NCI-H2171 (cell line): ENCODE measurements around the gene NEURL1B.
"Not testable (repeated sequence)": the region's sequence is repeated elsewhere in the genome, so short reads cannot be mapped to it uniquely, and the experiment has no call there.

ENCODE experiments used
- DNase-seq: peaks from one replicate; lab custom pipeline; 2025; lab: John Stamatoyannopoulos, UW

Gene NEURL1B

DNA sequence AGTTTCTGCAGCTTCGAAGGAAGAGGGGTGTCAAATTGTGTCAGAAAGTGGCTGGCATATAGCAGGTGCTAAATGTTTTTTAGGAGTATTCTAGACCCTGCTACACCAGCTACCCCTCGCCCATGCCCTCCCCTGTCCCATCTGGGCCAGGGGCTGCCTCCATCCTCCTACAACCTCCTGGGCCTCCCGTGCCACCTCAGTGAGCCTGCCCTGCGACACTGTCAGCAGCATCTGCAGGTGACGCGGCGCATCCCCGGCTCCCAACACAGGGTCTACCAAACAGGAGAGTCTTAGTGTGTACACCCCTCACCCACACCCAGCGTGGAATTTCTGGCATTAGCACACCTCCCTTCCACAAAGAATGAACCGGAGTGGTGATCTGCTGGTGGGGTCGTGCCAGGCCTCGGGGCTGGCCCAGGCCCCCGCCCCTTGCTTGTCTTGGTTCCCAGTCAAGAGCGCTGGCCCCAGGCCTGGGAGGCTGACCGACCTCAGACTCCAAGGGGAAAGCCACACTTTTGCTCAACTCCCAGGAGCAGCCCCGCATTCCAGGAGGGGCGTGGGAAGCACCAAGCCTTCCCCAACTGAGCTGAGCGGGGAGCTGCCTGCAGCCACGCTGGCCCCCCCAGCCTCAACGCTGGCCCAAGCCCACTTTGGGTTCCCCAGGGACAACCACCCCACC lies 55.2 kb downstream of the NEURL1B start:
- no peak for DNase-seq

DNA sequence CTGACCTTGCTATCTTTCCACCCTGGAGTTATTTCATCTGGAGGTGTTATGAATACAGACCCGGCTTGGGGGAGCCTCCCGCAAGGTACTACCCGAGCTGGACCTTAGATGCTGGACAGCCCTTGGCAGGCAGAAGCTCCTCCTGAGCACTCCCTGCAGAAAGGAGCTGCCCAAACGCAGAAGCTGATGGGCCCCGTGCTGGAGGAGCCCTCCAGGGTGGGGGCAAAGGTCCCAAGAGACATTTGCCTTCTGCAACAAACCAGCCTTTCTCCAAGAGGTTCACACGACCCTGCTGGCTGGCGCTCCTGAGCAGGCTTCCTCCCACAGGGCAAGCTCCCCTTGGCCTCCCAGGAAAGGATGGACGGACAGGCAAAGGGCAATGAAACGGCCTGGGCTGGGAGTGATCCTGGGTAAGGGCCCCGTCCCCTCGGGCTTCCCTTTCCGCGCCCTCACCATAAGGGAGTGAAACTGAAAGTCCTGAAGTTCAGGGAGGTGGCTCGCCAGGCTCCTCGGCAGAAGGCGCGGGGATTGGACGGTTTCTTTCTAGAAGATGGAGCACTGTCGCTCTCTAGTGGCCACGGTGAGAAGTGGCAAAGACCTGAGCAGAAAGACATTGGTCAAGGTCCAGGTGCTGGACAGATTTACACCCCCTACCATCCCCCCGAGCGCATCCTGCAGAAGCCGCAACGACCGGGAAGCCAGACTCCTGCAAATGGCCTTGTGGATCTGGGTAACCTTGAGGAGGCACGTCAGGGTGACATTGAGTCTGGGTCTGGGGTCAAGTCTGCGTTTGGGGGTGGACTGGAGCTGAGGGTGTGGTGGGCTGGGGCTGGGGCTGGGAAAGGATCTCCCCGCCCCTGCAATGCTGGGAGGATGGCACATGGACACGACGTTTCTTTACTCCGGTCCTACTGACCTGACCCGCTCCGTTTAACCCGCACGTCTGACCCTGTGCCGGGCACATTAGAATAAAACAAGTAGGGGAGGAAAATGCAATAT lies 56.4 kb downstream of the NEURL1B start:
- peak; percentile 35 for DNase-seq

DNA sequence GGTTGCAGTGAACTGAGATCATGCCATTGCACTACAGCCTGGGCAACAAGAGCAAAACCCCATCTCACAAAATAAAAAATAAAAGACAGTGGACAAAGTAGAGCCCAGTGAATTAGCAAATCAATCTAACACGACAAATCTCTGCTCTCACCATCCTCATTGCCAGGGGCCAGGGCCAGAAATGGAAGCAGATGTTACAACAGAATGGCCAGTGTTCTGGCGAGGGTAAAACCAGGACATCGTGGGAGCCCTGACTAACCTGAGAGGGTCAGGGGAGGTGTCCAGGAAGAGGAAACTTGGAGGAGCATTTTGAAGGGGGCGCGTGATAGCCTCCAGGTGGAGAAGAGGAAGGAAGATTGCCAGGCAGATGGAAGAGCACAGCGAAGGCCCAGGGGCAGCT lies 58.4 kb downstream of the NEURL1B start:
- DNase-seq, result no peak

DNA sequence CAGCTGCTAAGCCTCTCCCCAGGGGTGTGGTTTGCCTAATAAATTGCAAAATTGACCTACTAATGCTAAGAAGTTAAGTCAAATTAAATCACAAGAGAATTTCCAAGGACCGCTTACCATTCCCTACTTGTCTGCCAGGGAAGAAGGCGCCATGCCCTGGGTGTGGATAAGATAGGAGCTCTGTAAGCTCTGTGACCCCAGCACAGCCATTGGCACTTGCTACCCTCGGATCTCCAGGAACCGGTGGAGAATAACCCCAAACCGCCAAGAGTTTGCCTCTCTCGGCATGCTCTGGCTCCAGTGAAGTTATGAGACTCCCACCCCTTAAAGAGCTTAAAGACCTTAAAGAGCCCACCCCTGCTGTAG lies 58.9 kb downstream of the NEURL1B start:
- DNase-seq, result no peak

DNA sequence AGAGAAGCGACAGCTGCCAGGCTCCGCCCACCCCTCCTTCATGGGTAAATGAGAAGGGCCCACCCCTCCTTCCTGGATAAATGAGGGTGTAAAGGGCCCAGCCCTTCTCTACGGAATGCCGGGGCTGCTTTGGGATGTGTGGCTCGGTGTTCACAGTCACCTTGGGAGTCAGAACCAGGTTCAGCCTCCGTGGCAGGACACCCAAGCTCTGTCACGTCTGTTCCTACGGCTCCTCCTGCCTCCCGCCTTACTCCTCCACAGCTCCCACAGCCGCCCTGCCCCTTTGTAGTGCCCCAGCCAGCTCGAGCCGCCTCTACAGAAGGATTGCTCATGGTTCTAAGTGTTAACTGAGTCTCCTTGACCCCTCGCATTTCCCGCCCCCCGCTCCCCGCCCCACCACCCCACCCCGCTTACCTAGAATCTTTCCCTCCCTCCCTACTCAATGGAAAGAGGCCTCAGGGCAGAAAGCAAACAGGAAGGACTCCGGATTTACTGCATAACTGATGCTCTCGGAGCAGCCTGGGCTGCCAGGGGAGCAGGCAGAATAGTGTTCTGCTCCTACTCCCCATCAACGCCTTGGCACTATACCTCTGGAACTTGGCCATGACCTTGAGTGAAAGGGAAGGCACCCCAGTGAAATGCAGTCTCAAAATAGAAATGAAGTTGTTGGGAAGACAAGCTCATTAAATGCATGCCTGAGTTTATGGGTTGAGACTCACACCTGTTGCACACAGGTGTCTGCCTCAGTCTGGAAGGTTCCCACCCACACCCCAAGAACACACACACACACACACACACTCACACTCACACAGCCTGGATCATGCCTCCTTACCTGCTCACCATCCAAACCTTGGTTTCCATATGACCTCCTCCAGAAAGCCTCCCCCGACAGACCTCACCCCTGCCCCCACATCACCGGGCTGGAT lies 59.6 kb downstream of the NEURL1B start:
- no peak for DNase-seq

DNA sequence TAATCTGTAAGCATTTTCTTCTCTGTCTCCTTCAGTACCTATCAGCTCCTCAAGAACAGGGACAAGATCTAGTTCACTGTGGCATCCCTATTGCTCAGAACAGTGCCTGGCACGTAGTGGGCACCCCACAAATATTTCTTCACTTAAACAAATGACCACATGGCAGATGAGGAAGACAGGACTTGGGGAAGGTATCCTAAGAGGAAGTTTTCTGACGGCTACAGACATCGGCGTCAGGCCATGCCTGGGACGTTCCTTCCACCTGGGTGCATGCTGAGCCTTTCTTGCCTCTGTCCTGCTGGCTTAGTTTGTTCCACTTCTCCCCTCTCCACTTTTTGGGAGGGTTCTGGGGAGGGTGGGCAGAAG lies 60.2 kb downstream of the NEURL1B start:
- no peak for DNase-seq

DNA sequence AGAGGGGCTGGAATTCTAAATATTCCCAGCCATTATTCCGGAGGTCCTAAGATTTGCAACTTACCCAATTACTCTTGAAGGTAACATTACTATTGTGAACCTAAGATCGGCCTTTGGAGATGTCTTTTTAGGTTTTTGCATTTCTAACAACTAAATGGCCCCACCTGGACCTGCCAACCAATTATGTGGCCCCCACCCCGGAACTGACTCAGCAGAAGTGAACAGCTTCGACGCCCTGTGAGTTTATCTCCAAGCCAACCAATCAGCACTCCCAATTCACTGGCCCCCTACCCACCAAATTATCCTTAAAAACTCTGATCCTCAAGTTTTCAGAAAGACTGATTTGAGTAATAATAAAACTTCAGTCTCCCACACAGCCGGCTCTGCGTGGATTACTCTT lies 62.9 kb downstream of the NEURL1B start:
- DNase-seq, result no peak

DNA sequence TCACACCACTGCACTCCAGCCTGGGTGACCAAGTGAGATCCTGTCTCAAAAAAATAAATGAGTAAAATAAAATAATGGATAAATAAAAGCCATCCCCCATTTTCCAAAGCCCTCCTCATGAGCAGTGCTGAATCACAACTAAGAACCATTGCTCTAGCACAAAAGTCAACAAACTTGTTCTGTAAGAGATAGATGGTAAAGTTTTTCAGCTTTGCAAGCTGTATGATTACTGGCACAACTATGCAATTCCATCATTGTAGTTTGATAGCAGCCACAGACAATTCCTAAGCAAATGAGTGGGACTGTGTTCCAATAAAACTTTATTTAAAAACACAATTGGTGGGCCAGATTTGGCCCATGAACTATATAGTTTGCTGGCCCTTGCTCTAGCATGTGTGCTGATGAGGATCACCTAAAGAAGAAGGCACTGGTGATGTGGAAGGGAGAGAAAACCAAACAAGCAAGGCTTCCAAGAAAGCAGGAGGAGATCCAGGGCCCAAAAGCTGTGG lies 64.6 kb downstream of the NEURL1B start:
- DNase-seq, result no peak

DNA sequence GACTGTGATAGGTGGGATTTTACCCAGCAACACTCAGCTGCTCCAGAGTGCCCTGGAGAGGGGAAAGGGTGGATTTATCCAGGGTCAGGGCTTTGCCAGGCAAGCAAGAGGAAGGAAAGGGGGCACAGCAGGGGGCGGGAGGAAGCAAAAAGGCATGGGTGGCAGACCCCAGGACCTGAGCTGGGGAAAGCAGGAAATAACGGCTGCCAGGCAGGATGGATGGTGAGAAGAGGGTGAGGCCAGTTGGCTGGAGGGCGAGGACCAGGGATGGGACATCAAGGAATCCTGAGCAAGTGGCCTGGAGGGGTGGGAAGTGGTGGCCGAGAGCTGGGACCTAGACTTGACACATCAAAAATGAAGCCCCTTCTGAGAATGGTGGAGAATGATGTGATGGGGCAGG lies 65.7 kb downstream of the NEURL1B start:
- DNase-seq, result no peak

DNA sequence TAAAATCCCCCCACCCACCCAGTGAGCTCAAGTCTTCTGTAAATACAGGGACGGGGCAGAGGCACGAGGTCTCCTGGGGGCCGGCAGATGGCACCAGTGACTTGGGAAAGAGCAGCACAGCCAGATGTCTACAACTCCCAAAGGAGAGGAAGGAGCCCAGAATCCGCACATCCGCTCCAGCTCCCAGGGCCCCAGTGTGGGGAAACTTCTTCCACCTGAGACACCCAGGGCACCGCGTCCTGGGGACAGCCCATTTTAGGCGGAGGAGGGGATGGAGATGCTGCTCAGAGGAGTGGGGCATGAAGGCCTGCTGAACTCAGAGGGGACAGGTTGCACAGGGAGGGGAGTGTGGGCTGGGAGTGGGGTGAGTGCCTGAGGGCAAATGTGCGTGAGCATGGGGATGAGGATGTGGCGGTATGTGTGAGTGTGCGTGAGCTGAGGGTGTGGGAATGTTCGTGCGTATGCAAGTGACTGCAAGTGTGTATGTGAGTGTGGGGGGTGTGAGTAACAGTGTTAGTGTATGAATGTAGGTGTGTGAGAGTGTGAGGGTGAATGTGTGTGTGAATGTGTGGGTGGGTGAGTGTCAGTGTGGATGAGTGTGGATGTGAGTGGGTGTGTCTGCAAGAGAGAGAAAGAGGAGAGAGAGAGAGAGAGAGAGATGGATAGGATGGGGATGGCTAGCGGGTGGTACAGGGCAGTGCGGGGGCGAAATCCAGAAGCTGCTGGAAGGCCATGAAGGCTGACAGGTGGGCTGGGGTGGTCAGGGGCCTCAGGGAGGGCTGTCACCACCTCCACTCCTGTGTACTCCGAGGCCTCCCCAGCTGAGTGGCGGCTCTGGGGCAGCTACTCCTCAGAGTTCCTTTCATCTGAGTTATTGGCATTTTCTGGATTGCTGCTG lies 66.5 kb downstream of the NEURL1B start:
- DNase-seq, result peak; percentile 69

DNA sequence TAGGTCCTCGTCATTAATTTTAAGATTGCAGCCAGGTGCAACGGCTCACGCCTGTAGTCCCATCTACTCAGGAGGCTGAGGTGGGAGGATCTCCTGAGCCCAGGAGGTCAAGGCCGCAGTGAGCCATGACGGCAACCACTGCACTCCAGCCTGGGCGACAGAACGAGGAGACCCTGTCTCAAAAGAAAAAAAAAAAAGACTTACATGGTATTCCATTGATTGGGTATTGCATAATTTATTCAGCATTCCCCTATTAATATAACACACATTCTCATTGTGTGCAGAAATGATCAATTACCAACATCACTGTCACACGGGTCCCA lies 67.1 kb downstream of the NEURL1B start:
- no peak for DNase-seq

DNA sequence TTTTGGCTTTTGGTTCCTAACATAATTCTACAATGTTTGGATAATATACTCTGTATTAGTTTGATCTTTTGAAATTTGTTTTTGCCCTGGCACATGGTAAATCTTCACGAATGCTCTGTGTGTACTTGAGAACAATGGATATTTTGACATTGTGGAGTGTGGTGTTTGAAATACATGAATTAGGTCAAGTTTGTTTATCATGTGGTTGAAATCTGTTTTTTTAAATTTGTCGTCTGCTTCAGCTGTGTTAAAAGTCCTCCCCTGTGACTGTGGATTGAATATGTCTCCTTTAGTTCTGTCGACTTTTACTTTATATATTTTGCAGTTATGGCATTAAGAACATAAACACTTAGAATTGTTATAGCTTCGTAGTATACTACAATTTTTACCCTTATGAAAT lies 69.6 kb downstream of the NEURL1B start:
- DNase-seq, result no peak

DNA sequence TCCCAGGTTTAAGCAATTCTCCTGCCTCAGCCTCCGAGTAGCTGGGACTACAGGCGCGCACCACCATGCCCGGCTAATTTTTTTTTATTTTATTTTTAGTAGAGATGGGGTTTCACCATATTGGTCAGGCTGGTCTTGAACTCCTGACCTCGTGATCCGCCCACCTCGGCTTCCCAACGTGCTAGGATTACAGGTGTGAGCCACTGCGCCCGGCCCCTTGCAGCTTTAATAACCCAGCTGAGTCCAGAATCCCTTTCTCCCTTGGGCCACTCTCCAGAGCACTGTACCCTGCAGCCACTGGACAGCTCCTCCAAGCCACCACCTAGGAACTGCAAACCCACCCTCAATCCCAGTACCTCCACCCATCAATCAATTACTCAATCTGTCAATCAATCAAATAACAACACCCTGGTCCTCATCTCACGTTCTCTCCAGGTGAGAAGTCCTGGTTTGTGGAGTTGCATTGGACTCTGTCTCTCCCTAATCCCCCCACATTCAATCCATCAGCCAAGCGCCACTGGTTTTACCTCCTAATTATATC lies 70.3 kb downstream of the NEURL1B start:
- DNase-seq, result not testable (repeated sequence)

DNA sequence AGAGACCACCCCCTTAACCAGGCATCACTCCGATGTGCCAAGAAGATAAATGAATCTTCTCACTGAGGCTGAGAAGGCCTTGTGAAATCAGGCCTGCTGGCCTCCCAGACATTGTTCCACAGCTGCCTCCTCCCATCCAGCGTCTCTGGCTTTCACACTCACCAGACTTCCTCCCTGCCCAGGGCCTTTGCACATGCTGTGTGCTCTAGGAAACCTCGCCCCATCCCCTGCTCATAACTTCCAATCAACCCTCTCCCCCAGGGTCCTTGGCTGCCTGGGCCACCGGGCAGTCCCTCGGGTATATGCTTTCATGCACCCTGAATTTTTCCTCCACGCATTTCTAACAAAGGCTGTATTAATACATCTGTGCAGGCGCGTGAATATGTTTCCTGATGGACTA lies 71.5 kb downstream of the NEURL1B start:
- no peak for DNase-seq

DNA sequence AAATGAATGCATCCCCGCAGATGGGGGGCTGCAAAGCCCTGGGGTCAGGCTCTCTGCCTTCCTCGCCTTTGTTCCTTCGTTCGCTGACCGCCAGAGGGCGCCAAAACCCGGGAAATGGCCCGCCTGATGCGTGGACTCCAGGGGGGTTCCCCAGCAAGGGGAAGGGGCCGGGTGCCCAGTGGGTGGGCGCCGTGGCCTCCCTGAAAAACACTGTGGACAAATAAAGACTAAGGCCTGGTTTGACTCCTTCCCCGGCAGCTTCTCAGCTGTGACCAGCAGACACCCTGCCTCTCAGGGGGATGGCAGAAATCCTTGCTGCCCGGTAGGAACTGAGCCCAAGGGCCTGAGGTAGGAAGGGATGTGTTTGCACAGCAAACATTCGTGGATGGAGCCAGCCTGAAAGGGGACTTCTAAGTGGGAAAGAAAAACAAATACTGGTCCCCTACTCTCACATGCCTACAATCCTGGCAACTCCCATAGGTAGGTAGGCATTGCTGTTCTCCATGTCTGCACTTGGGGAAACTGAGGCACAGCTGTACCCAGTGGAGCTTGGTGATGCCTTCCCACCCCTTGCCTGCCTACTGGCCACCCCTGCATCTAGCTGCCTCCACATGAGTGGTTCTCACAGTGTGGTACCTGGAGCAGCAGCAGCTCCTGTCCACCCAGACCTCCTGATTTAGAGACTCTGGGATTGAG lies 72.2 kb downstream of the NEURL1B start:
- DNase-seq, result no peak

DNA sequence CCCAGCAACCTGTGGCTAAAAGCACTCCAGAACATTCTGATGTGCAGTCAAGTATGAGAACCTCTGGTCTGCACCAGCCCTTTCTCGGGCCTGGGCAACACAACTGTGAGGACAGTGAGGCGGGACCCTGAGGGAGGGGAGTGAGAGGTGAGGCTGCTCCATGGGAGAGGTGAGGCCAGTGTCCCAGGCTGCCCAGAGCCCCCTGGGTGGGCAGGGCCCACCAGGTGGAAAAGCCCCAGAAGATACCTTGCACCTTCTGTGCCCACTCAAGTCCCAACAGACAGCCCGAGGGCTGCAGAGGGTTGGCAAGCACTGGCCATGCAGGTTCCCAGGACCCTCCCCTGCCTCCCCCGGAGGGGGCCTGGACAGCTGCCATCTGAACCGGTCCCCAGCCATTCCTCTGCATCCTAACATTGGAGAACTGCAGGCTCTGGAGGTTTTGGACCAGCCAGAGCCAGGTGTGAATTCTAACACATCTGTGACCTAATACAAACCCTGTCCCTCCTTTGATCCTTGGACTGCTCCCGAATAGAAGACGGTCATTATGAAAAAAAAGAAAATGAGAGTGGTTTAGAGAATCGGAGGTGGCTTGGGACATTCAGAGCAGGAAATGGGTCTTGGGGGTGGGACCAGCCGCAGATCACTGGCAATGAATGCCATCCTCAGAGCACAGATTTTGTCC lies 72.9 kb downstream of the NEURL1B start:
- no peak for DNase-seq

DNA sequence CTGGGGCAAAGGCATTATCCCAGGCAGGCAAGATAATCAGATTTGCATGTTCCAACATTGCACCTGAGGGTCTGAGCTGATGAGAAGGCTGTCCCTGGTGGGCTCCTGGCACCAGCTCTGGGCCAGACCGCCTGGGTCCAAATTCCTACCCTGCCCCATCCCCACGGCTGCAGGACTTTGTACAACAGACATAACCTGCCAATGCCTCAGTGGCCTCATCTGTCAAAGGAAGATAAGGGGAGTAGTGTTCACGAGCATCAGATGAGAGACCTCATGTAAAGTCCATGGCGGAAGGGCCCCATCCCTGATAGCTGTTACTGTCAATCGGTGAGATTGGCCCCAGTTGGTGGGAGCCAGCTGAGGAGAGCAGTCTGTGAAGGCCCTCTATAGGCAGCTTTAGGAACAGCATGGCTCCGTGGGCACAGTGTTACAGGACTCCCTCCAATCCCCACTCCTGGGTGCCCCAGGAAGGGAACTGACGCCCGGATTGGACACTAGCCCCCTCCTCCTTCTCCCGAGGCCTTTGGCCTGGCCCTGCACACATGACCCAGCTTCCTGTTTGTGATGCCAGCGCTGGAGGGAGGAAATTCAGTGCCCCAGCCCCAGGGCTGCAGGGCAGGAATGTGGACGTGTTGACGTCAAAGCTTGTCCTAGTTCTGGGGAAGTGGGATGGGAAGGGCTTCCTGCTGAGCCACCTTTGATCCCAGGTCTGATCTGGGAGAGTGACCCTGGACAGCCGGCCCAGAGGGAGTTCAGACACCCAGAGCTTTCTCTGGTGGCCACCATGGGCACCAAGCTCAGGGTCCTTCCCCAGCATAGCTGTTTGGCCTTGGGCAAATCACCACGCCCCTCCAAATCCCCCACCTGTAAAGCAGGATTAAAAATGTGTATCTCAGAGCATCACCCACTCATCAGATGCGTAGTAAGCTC lies 73.7 kb downstream of the NEURL1B start:
- DNase-seq, result peak; percentile 15

DNA sequence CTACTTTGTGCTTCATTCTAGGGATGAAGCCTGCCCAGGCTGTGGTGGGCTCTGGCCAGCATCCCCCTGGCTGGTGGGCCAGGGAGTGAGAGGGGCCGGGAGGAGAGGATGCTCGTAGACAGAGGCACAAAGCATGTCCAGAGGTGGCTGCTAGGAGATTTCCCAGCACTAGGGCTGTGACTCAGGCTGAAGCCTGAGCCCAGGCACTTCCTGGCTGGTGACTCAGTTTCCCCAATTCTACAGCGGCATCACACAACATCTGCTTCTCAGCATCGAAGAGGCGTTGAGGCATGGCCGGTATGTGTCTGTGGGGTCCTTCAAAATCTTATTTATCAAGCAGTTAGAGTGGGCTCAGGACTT lies 74.3 kb downstream of the NEURL1B start:
- no peak for DNase-seq
